Measurements from ENCODE around the gene VAV3. TPM values are rescaled to one million over a fixed set of nuclear protein-coding genes. Genes with fewer than 3 reads are reported as not detected.

Gene VAV3
- total RNA-seq, 1 experiment from 2014 or later, result not detected

- TF ChIP-seq, protein P1, sequence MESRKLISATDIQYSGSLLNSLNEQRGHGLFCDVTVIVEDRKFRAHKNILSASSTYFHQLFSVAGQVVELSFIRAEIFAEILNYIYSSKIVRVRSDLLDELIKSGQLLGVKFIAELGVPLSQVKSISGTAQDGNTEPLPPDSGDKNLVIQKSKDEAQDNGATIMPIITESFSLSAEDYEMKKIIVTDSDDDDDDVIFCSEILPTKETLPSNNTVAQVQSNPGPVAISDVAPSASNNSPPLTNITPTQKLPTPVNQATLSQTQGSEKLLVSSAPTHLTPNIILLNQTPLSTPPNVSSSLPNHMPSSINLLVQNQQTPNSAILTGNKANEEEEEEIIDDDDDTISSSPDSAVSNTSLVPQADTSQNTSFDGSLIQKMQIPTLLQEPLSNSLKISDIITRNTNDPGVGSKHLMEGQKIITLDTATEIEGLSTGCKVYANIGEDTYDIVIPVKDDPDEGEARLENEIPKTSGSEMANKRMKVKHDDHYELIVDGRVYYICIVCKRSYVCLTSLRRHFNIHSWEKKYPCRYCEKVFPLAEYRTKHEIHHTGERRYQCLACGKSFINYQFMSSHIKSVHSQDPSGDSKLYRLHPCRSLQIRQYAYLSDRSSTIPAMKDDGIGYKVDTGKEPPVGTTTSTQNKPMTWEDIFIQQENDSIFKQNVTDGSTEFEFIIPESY (IDR thresholded peaks at IDR 0.05; ENCODE audit: extremely low read depth, insufficient replicate concordance, low read length), result no peak
These were observed 257.9 kb downstream of the VAV3 start (continued) for GRCh38 chr1:107707111-107707510.

DNA sequence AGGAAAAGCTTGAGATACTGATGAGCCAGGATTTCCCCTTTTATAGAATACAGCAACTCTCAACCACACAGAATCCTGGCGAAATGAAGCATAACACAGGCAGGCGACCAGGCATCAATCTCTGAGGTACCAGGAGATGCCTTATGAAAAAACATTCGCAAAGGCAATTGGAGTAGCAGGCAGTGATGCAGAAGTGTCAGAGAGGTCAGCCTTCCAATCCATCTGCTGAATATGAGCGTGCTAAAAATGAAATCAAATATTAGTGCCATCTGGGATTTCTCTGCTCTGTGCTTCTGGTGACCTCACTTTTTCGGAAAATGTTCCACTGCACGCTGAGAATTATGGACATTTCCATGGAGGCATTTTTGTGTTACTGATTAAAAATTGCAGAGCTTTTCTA is 258.8 kb downstream of the VAV3 start:
- Histone ChIP-seq H3K27me3 (ENCODE audit: insufficient read depth, low read length) (no peaks in the 10 kb centered on the region), H3K9me2 (ENCODE audit: insufficient read depth) (no peaks in the 10 kb centered on the region), H3K4me1 (ENCODE audit: control insufficient read depth in 1 of 2, insufficient read depth in 2 of 2, low read length in 2 of 2) (no peaks in the 10 kb centered on the region), H3K79me2 (ENCODE audit: insufficient read depth, low read length) (no peaks in the 10 kb centered on the region), H3K9me3 (ENCODE audit: control insufficient read depth in 1 of 2, insufficient read depth in 1 of 2, low read depth in 1 of 2, low read length in 2 of 2) (0 out of 4 replicates have a peak, but pooled peaks cover 0 to 6% of the 10 kb centered on the region in 2 experiments), H3K9ac (ENCODE audit: low read length) (no peak overlapping the region), H3K27ac (ENCODE audit: low read depth, low read length) (no peak overlapping the region), H3K4me2 (ENCODE audit: low read length) (no peak overlapping the region), H2AFZ (ENCODE audit: low read depth, low read length, poor library complexity, severe bottlenecking) (no peak overlapping the region), H3K36me3 (ENCODE audit: control insufficient read depth in 1 of 2, insufficient read depth in 2 of 2, low read length in 2 of 2) (no peaks in the 10 kb centered on the region), H4K20me1 (ENCODE audit: insufficient read depth) (no peaks in the 10 kb centered on the region), H3K4me3 (replicated peaks in 1 of 2; ENCODE audit: low read depth in 1 of 2, low read length in 2 of 2) (no peak overlapping the region)
- no peak for ATAC-seq
- RAD21 ChIA-PET (ENCODE audit: low non-redundant PET in 1 of 2, low total read pairs in 2 of 2, uncharacterized antibody in 2 of 2, unreplicated experiment in 2 of 2), result no interaction called here
- POLR2A ChIA-PET, result no interaction called here
- DNase-seq (ENCODE audit: low read depth, low spot score), result no peak
- no TSS peak for BruUV-seq (replicated peaks)
- CTCF ChIA-PET, result no interaction called here
- intact Hi-C loops (cut with micrococcal nuclease), result no loop called here
- TF ChIP-seq JUND (IDR thresholded peaks at IDR 0.05) (no peak), POLR2A (IDR thresholded peaks at IDR 0.05; ENCODE audit: borderline replicate concordance, extremely low read depth, insufficient read depth, insufficient read length) (no peak)
- TF ChIP-seq, protein P2, sequence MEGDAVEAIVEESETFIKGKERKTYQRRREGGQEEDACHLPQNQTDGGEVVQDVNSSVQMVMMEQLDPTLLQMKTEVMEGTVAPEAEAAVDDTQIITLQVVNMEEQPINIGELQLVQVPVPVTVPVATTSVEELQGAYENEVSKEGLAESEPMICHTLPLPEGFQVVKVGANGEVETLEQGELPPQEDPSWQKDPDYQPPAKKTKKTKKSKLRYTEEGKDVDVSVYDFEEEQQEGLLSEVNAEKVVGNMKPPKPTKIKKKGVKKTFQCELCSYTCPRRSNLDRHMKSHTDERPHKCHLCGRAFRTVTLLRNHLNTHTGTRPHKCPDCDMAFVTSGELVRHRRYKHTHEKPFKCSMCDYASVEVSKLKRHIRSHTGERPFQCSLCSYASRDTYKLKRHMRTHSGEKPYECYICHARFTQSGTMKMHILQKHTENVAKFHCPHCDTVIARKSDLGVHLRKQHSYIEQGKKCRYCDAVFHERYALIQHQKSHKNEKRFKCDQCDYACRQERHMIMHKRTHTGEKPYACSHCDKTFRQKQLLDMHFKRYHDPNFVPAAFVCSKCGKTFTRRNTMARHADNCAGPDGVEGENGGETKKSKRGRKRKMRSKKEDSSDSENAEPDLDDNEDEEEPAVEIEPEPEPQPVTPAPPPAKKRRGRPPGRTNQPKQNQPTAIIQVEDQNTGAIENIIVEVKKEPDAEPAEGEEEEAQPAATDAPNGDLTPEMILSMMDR (IDR thresholded peaks at IDR 0.05 in 2 of 3, conservative IDR thresholded peaks at IDR 0.05 in 1 of 3; ENCODE audit: borderline replicate concordance in 1 of 3, insufficient read depth in 1 of 3, low read depth in 2 of 3, low read length in 2 of 3), result no peak
- TF ChIP-seq, protein P1 (IDR thresholded peaks at IDR 0.05; ENCODE audit: extremely low read depth, insufficient replicate concordance, low read length), result no peak
